NCI-H1417 (cell line): ENCODE measurements around the gene PRKG1.
"Not testable (repeated sequence)": the region's sequence is repeated elsewhere in the genome, so short reads cannot be mapped to it uniquely, and the experiment has no call there.

Experiments used
- DNase-seq, 3 experiments: peaks; one replicate each; lab custom pipeline; 2025; lab: John Stamatoyannopoulos, UW

Gene PRKG1

GRCh38 chr10:51656503-51656902 is 582.2 kb downstream of the PRKG1 start:
- DNase-seq, result no peak

GRCh38 chr10:51658000-51658399 is 583.7 kb downstream of the PRKG1 start:
- no peak for DNase-seq

GRCh38 chr10:51659344-51659743 is 585.1 kb downstream of the PRKG1 start:
- DNase-seq, result no peak

GRCh38 chr10:51663086-51663485 is 588.8 kb downstream of the PRKG1 start:
- DNase-seq, result no peak

- no peak for DNase-seq
Observed at GRCh38 chr10:51666456-51666855, 592.2 kb downstream of the PRKG1 start.

GRCh38 chr10:51667678-51668335 is 593.5 kb downstream of the PRKG1 start:
- peak in 1 of 3 experiments; percentile 6 for DNase-seq

GRCh38 chr10:51668336-51668689 is 594.0 kb downstream of the PRKG1 start:
- no peak for DNase-seq

GRCh38 chr10:51669041-51669440 is 594.8 kb downstream of the PRKG1 start:
- DNase-seq, result no peak

GRCh38 chr10:51672039-51672535 is 597.8 kb downstream of the PRKG1 start:
- DNase-seq, result no peak

GRCh38 chr10:51675088-51675487 is 600.8 kb downstream of the PRKG1 start:
- no peak for DNase-seq

GRCh38 chr10:51679841-51680240 is 605.6 kb downstream of the PRKG1 start:
- DNase-seq, result no peak

GRCh38 chr10:51683031-51683691 is 608.9 kb downstream of the PRKG1 start:
- DNase-seq, result no peak

- DNase-seq, result no peak
Observed at GRCh38 chr10:51685768-51686167, 611.5 kb downstream of the PRKG1 start.

GRCh38 chr10:51687296-51687695 is 613.0 kb downstream of the PRKG1 start:
- DNase-seq, result no peak

GRCh38 chr10:51688826-51689225 is 614.5 kb downstream of the PRKG1 start:
- not testable (repeated sequence) for DNase-seq

GRCh38 chr10:51689536-51689935 is 615.2 kb downstream of the PRKG1 start:
- DNase-seq, result no peak

GRCh38 chr10:51691135-51691534 is 616.8 kb downstream of the PRKG1 start:
- DNase-seq, result no peak

GRCh38 chr10:51694086-51694768 is 619.9 kb downstream of the PRKG1 start:
- no peak for DNase-seq

- DNase-seq, result no peak
Observed at GRCh38 chr10:51696251-51696650, 622.0 kb downstream of the PRKG1 start.

- no peak for DNase-seq
Observed at GRCh38 chr10:51698473-51699063, 624.3 kb downstream of the PRKG1 start.

- no peak for DNase-seq
Observed at GRCh38 chr10:51699145-51699474, 624.8 kb downstream of the PRKG1 start.

GRCh38 chr10:51699475-51700227 is 625.4 kb downstream of the PRKG1 start, which contains the start of gene CSTF2T:
Gene CSTF2T, minus strand, starts transcription at chr10:51699595. Its CDS starts 46 bp downstream, at chr10:51699549.
- peak; percentile 89 to 97 (median 93) for DNase-seq
